HG02610 (cell line): ENCODE results near the gene SACM1L.

Experiments
- ATAC-seq: cut with Tn5 transposase; IDR thresholded peaks from one replicate; pipeline ENCODE4 v1.9.1; 2021; ENCODE audit warnings: mild to moderate bottlenecking, moderate library complexity; ENCODE audit not compliant: unreplicated experiment

Gene SACM1L

DNA sequence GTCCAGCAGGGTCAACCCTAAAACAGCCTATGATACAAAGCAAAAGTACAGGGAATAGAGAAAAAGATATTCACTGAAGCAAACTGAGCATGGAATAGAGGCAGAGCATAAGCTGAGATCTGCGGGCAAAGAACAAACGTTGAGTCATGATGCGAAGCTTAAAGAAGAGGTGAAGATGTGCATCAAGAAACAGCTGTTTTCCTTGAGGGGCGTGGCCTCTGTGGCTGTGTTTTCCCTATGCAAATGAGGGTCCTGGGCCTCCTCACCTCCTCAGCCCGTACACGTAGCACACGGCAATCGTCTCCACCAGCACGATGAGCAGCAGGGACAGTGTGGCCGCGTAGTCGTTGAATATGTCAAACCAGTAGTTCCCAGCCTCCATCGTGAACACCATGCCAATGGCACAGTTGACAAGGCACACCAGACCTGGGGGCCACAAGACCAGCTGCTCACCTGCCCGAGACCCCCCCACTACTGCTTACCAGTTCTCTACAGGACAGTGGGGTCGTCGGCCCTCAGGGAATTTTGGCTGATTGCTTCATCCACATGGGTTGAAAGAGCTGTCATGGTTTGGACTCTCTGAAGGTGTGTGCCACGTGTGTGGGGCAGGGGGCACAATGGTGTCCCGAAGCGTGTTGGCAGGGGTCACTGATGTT lies 73.6 kb downstream of the SACM1L start:
- ATAC-seq: no peak

DNA sequence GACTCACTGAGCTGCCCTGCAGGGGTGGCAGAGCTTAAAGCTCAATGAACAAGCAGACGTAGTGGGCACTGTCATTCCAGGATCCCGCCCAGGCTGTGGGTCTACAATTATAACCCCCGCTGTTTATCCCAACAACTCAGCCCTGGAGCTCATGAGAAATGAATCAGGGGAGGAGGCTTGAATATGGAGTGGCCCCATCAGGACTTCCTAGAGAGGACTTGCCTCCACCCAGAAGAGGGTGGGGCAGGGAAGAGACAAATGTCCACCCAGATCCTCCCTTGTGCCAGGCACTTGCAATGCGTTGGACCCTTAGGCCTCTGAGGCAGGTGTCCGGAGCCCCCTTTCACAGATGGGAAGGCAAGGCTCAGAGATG lies 74.1 kb downstream of the SACM1L start:
- ATAC-seq: no peak

DNA sequence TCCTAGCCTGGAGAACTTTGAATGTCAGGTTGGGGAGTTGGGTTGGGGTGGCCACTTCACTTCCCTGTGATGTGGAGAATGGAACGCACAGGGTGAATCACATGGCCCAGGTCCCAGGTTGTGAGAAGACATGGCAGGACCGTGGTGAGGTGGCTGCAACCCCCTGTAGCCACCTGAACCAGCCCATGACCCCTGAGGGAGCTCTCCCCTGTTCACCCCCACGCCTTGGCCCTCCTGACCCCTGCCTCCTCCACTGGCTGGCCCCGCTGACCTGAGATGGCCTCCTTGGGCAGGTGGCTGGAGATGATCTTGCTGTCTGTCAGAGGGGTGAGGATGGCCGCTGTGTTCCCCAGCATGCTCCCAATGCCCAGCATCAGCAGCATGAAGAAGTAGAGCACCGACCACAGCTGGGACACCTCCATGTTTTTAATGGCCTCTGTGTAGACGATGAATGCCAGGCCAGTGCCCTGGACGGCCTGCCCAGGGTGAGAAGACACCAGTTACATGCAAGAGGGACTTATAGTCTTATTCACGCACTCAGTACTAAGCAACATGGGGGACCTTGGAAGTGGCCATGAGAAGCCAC lies 76.2 kb downstream of the SACM1L start:
- ATAC-seq: no peak

DNA sequence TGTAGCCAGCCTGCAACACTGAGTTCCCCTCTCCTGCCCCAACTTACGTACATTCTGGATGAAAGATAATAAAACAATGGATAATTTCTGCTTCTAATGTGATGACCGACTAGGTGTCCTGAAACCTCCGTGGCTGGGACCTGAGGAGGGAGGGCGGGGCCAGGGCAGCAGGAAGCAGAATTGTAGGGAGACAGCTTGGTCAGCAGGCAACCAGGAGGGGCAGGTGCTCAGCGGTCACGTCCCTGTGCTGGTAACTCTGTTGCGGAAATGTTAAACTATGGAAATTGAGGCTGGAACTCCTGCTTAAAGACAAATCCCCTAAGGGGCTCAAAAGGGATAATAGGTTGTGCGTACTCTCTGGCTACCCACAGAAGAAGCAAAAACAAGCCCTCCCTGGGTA lies 76.8 kb downstream of the SACM1L start:
- no peak for ATAC-seq

DNA sequence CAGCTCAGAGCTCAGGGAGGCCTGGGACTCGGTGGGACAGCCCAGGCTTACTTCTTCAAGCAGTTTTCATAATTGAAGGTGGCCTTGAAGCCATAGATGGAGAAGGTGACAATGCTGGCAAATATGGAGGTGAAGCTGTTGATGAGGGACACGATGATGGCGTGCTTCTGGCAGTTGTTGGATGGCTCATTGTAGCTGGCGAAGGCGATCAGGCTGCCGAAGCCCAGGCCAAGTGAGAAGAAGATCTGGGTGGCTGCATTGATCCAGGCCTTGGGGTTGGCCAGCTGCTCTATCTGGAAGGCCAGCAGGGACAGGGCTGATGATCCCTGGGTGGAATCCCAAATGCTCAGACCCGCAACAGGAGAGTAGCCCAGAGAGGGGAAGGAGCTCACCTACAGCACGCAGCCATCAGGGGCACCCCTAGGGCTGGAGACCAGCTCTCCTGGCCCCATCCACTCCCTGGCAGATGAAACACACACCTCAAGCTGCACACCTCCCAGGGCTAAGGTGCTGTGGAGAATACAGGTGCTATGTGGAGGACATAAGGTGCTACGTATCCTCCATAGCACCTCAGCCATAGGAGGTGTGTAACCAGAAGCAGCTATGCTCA lies 82.1 kb downstream of the SACM1L start:
- no peak for ATAC-seq

DNA sequence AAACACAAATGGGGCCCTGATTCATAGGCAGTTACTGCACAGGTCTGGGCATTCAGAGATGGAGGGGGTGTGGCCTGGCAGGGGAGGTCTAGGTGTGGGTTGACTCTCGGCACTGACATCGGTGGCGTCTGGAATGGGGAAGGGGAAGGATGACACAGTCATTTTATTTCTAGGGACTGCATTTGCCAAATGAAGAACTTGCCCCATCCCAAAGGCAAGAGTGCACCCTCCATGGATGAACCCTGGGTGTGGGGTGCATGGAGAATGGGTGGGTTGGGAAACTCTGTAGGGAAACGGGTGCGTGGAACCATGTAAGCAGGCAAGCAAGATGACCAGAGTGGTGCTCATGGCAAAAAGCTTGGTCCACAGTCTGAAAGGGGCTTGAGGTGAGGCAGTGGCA lies 82.6 kb downstream of the SACM1L start:
- ATAC-seq: no peak

DNA sequence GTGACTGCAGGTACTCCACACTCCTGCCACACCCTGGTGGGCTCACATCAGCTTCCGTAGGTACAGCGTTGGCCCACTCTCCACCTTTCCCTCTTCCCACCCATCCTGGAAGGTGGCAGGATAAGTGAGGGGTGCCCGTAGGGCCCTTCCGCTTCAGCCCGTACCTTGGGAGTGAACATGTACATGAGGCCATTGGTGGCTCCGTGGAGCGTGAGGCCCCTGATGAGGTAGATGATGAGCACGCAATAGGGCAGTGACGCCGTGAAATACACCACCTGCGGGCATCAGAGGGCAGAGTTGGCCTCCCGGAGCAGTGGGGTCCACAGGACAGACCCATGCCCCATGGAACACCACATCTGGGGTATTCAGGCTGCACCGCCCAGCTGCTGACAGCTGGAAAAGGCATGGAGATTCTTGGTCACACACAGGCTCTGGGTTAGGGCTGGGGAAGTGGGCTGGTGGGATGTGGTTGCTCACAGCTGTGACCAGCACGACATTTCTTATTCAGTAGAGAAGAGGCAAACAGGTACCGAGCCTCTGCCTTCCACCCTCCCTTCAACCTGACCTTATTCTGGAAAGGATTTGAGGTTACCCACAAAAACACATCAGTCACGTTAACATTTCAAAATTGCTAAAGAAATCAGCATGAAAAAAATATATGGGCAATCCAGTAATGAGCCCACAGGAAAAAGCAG lies 83.3 kb downstream of the SACM1L start:
- no peak for ATAC-seq

DNA sequence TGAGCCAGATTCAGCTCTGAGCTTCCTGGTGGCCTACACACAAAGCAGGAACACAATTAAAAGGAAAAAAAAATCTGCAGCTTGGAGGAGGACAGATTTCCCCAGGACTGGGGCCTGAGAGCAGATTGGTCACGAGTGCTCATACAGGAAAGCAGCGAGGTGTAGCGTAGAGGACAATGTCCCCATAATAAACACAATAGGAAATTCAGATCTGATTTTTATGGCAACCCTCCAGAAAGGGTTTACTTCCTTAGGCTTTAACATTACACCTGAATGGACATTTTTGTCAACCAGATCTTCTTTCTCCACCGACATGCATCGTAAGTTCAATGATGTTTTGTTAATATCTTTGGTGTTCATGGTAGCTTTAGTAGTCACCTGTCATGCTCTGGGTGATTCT lies 83.9 kb downstream of the SACM1L start:
- ATAC-seq: no peak

DNA sequence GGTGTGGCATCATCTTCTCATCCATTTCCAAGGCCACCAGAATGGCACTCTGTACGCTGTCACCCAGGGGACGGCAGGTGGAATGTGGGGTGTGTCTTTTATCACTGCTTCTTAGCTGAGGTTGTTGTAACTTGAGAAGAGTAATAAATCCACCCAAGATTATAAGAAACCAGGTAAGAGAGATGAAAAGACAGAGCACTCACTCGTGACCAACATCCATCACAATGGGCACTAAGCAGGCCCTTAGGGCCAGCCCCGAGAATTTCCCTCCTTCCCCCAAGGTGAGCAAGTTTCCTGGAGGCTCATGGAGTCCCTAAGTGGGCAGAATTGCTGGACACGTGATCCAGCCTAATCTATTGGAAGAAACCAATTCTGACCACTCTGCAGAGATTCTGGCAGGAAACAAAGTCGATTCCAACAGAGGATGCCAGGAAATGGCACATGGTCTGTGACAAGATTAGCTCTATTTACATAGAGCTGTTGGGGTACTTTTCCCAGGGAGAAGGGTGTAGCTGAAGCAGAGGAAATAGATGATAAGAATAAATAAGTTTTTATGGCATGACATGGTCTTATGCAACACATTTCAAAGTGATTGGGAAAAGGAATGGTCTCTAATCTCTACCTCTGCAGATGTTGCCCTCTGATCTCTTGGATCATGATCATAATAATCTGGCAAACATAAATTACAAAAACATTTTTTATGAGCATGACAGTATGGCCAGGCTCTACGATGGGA lies 84.7 kb downstream of the SACM1L start:
- no peak for ATAC-seq

DNA sequence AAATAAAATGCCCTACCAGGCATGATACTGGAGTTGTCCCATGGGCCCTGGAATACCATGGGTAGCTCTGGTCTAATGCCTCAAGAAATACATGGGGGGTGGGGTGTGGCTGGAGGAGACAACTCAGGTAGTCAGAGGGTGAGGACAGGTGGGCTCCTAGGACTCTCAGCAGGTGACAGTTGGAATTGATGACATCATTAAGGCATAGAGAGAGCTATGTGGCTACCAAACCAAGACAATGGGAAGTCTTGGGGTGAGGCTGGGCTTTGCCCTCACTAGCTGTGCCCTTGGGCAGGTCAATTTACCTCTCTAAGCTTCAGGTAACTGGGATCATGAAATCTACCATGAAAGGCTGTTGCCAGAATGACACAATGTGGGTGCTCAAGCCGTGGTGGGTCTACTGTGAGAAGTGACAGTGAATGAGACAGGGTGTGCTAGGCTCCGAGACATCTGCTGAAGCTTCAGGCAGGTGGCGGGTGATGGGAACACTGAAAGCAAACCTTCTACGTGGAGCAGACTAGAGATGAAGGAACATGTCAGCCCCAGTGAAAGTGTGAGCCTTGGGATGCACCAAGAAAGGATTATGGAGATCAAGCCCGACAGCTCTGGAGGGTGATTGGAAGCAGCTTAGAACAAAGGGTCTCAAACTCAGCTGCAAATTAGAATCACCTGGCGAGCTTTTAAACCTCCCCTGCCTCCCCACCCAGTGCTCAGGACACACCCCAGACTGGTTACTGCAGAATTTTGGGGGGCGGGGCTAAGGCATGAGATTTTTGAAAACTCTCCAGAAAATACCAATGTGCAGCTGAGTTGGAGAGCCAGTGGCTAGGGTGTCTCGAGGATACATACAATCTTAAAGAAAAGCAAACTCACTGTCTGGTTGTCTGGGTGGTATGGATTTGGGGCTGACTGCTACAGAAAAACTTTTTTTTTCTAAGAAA lies 85.7 kb downstream of the SACM1L start:
- no peak for ATAC-seq

DNA sequence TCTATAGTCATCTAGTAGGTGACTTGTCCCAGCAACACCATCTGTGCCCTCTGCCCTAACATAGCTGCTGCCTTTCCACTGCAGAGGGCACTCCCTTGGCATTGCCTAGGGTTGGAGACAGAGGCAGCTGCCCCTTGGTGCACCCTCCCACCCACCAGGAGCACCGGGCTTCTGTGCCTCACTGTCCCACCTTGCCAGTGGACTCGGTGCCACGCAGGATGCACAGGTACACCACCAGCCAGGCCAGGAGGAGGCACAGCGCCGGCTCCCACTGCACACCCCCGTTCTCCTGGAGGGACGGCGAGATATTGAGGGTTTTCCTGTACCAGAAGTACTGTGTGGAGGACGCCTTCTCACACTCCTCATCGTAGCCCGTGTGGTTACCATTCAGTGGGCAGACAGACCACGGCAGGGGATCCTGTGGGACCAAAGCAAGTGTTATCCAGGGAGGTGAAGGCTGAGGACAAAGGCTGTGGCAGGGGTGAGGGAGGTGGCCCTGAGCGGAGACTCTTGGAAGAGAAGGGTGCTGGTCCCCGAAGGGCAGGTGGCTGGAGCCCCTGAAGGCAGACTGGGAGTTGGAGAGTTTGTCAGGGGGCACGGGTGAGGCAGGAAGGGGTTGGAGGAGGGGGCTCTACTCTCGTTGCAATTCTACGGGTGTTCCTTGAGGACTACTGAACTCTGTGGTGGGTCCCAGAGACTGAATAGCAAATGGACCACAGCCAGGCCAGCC lies 86.5 kb downstream of the SACM1L start:
- no peak for ATAC-seq

DNA sequence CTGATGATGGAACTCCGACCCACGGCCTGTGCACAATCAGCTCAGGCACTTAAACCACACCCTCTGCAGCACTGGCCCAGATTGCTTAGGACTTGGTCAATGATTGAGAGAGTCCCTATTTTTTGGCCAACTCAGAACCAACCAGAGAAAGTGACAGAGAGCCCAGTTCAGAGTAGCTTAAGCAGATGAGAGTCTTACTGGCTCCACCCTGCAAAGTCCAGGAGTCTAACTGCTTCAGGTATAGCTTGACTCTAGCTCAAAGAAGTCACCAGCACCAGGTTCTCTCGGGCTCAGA lies 87.1 kb downstream of the SACM1L start:
- no peak for ATAC-seq

DNA sequence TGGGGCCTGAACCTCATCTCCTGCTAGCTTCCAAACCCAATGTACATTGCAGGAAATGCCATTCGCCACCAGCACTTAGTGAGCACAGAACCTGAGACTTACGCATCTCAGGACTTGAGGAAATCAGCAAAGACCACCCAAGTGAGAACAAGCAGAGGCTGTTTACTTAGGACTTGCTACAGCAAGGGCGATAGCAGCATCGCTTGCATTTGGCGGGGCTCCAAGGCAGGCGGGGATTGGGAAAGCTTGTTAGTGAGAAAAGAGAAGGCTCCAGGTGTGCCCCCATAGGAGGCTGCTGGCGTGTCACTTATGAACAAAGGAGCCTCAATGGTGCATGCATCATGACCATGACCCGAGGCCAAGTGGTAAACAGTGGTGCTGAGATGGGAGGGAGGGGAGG lies 87.4 kb downstream of the SACM1L start:
- ATAC-seq: no peak

DNA sequence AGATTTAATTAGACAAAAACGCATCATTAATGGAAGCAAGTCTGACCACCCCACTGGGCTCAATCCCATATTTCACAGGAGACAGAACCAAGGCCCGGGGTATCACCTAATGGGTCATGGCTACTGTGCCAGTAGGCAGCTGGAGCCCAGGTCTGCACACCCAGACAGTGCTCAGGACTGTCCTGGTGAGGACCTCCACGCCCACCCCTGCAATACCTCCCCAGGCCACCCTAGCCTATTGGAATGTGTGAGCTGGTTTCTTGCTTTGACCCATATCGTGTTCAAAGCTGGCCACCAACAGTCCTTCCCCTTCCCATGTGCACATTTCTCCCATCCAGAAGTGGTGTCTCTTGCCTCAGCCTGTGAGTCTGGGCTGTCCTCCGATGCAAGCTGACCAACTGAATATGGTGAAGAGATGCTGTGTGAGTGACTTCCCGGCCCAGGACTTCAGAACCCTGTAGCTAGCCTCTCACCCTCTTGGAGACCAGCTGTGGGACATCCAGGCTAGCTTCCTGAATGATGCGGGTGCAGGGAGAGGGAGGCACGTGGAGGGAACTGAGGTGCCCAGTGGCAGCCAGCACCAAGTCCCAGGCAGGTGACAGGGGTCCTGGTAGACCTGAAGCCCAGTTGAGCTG lies 88.0 kb downstream of the SACM1L start:
- ATAC-seq: no peak

DNA sequence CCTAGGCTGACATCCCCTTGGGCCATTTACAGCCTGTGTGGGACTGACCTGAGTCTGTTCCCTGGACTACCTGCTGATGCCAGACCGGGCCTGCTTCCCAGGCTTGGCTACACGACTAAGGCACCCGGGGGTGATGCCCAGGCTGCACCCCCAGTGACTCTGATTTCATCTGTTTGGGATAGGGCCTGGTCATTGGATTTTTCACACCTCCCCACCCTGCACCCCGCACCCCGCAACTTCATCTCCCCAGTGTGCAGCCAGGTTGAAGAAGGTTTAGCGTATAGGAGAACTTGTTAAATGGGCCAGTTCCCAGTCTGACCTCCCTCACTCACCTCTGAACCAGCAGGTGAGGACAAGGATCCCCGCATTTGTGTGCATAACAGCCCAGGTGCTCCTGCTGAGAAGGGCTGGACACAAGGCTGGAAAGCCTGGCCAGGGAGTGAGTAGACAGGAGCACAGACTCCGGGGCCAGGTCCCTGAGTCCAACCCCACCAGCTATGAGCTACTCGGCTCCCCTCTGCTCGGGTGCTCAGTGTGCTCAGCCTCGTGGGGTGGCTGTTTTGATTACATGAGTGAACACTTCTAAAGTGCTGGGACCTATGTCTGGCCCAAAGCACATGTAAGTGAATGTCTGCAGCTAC lies 88.7 kb downstream of the SACM1L start:
- no peak for ATAC-seq

DNA sequence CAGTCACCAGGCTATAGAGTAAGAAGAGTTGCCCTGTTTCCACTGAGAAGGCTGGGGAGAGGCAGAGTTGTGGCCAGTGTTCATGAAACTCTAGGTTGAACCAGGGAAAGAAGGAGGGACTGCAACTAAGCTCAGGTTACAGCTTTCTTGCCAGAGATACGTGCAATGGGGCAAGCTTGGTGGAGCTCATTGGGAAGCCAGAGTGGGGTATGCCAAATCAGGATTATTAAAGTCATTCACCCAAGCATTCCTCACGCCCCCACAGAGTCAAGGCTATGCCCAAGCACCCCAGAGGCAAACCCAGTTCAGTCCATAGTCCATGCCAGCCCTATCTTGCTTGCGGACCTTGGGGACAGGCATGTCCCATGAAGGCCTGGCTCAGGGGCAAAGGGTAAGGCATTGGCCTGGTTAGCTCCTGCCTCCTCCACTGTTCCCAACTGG lies 89.6 kb downstream of the SACM1L start:
- no peak for ATAC-seq

DNA sequence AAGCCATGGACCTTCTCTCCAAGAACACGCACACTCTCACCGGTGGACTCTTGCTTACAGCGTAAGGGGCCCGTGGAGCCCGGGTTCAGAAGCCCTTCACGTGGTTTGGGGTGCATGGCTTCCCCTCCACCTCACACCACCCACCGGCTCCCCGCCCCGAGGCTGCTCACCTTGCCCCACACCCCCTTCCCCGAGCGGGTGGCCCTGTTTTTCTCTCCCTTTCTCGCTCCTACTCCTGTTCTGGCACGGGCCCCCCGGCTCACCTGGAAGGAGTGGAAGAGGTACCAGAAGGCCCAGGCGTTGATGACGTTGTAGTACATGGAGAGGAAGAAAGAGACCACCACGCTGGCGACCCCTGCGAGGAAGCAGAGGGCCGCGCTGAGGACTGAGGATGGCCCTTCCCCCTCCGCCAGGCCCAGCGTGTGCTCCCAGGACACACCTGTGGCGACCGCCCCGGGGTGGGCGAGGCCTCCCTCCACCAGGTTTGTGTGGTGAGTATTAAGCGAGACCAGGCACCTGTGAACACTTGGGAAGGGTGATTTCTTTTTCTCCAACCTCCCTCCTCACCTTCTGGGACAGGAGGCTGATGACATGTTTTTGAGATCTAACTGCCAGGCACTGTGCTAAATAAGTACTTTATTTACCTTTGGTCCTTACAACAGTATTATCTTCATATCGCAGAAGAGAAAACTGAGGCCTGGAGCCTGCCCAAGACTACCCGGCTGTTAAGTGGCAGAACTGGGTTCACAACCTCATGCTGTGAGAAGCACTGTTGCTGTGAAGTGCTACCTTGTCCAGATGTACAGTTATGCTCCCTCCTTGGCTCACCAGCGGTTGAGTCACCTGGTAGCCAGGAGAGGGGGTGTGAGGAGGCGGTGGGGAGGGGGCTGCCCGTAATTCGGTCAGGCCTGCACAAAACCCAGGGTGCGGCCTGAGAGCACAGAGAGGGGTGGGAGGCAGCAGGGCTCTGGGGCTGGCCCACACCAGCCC lies 90.8 kb downstream of the SACM1L start:
- no peak for ATAC-seq

DNA sequence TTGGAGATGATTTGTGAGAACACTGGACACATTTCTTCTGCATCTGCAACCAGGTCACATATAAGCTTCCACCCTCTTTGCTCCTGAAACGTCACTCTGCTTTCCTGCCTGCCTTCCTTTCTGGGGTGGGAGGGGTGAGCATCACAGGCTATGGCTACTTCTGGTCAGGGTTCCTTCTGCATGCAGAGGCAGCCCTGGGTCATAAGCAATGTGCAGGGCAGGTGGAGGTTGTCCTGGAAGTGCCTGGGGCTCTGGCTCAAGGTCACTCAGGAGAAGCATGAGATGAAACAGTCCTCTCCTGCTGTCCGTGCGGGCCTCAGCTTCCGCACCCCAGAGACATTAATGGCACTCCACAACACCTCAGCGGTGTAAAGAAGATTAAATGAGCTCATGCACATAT lies 92.1 kb downstream of the SACM1L start:
- no peak for ATAC-seq
